Endometrial microvascular endothelial cells (primary cell): ENCODE measurements around the gene IFI30. TPM values are rescaled to one million over a fixed set of nuclear protein-coding genes. Genes with fewer than 3 reads are reported as not detected.

ENCODE experiments used
- in situ Hi-C: cut with HindIII; loops from 2 replicates; pipeline ENCODE4 v1.10.0; 2017; ENCODE audit warnings: low sequenced_read_pairs, low pct_unique_long_range_greater_than_20kb; ENCODE audit errors: inconsistent ontology term
- total RNA-seq: library from RNA; depleted of rRNA; stranded (reverse); fragments of >200 nt; gene quantifications from one replicate; pipeline ENCODE4 v1.2.3, GENCODE V29; 2015; ENCODE audit errors: inconsistent ontology term

IFI30 gene
- total RNA-seq, 1 donor from 2014 or later = 13.2 TPM

- in situ Hi-C loops = no loop called here
Observed at GRCh38 chr19:18167975-18168645, 5.5 kb upstream of the IFI30 start.

- in situ Hi-C loops = no loop called here
Observed at GRCh38 chr19:18168673-18169381, 4.8 kb upstream of the IFI30 start.

- in situ Hi-C loops = no loop called here
Observed at GRCh38 chr19:18170714-18171255, 2.8 kb upstream of the IFI30 start.

- in situ Hi-C loops = no loop called here
Observed at GRCh38 chr19:18171605-18172327, 1.8 kb upstream of the IFI30 start.

- in situ Hi-C loops = no loop called here
Observed at GRCh38 chr19:18172331-18173053, 1.1 kb upstream of the IFI30 start.

- in situ Hi-C loops = no loop called here
Observed at GRCh38 chr19:18173054-18173571, 500 bp upstream of the IFI30 start.

- in situ Hi-C loops = no loop called here
Observed at GRCh38 chr19:18174983-18175382, 1.4 kb downstream of the IFI30 start.

GRCh38 chr19:18176367-18177310, 3.0 kb downstream of the IFI30 start:
- in situ Hi-C loops = no loop called here

GRCh38 chr19:18179957-18180356, 6.3 kb downstream of the IFI30 start:
- in situ Hi-C loops = no loop called here

- in situ Hi-C loops = no loop called here
Observed at GRCh38 chr19:18183529-18183928, 9.9 kb downstream of the IFI30 start.

- in situ Hi-C loops = no loop called here
Observed at GRCh38 chr19:18185538-18185937, 11.9 kb downstream of the IFI30 start.

- in situ Hi-C loops = no loop called here
Observed at GRCh38 chr19:18190278-18190677, 16.7 kb downstream of the IFI30 start.

- in situ Hi-C loops = no loop called here
Observed at GRCh38 chr19:18191640-18192062, 18.0 kb downstream of the IFI30 start.

- in situ Hi-C loops = no loop called here
Observed at GRCh38 chr19:18192673-18193387, 19.2 kb downstream of the IFI30 start, which contains the start of gene MPV17L2. TSS of gene MPV17L2 (plus strand) at chr19:18193218. CDS start at chr19:18193282, 64 bp downstream.

- in situ Hi-C loops = no loop called here
Observed at GRCh38 chr19:18193388-18194180, 20.0 kb downstream of the IFI30 start.

- in situ Hi-C loops = no loop called here
Observed at GRCh38 chr19:18194181-18194530, 20.5 kb downstream of the IFI30 start.
